H1 (cell line): ENCODE measurements around the gene SLC25A26. TPM values are rescaled to one million over a fixed set of nuclear protein-coding genes. Genes with fewer than 3 reads are reported as not detected.

Experiments
- ATF3 ChIP-seq: IDR thresholded peaks from 2 replicates; pipeline ENCODE4 v1.6.1; 2011; ENCODE audit warnings: low read depth, mild to moderate bottlenecking, low read length; ENCODE audit not compliant: insufficient read depth
- CHD2 ChIP-seq: IDR thresholded peaks from 2 replicates; pipeline ENCODE4 v1.6.1; 2012; ENCODE audit warnings: low read length, improper control_type of control experiment
- POLR2A ChIP-seq, 2 experiments: IDR thresholded peaks; 1 replicate in 1 of 2; 2 replicates in 1 of 2; pipeline ENCODE4 v1.6.1; 2011; ENCODE audit warnings: low read depth in 2 of 2, low read length in 2 of 2, mild to moderate bottlenecking in 2 of 2; ENCODE audit errors: control extremely low read depth in 1 of 2
- YY1 ChIP-seq: IDR thresholded peaks from 2 replicates; pipeline ENCODE4 v1.6.1; 2011; ENCODE audit warnings: low read depth, mild to moderate bottlenecking, low read length
- polyA plus RNA-seq, 7 experiments: library from polyadenylated mRNA; depleted of rRNA in 3 of 7; stranded (reverse) in 5 of 7; unstranded in 2 of 7; fragments of >200 nt in 5 of 7; fragments of 200-250 nt in 2 of 7; gene quantifications; 1 replicate in 5 of 7; 2 replicates in 1 of 7; 4 replicates in 1 of 7; pipeline versions ENCODE4 v1.2.1 to v1.2.3, GENCODE V29; 2011 to 2013; ENCODE audit warnings: missing spikeins in 2 of 7, mixed read lengths in 2 of 7
- total RNA-seq: library from RNA; stranded (reverse); fragmentation: NEBNext Ultra II Directional; extraction: Animal tissue kit (Norgen Biotek cat#: 25700); gene quantifications from 2 replicates; pipeline ENCODE4 v1.2.1, GENCODE V29; 2021

Gene SLC25A26
- total and polyA plus RNA-seq, 2 of the 8 experiments (the other 6 are each of a cell fraction or from before 2014, with no cell fraction given) = 30.0 to 37.0 TPM

DNA sequence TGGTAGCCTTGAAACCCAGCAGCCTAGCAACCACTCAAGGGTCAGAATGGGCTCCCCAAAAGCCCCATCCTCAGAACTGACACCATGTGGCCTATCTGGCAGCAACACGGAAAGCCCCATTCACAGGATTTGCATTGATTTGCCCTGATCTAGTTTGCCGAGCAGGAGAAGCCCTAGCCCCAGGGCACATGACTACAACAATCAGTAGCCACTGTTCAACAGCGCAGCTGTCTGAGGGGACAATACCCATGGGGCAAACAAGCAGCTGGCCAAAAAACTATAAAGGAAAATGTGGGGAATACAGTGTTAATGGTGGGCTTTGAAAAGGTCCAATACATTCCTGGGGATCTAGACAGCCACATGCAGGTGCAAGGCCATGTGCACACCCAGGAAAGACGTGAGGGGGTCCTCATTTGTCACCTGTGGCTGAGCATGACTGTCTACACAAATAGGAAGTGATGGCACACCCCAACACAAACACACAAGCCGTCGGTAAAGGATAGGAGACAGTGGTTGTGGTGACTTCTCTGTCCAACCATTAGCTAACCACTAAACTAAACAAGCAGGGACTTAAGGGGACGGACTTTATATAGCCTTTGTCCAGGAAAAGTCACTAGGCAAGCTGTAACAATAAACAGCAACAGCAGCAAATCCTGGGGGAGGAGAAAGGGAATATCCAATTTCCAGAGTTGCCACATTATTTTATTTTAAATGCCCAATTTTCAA is 166.3 kb downstream of the SLC25A26 start (continued):
- TF ChIP-seq ATF3 (no peak), CHD2 (no peak), YY1 (no peak), POLR2A (IDR thresholded peaks at IDR 0.05; ENCODE audit: control extremely low read depth in 1 of 2, low read depth in 2 of 2, low read length in 2 of 2) (no peak)
